ENCODE data around the gene TERC.

GRCh38 chr3:169758359-169758994 is 6.4 kb downstream of the TERC start:
- TF ChIP-seq CTCF (IDR thresholded peaks at IDR 0.05) = no peak
- no peak for TF ChIP-seq POLR2A (IDR thresholded peaks at IDR 0.05)
